ENCODE data around the gene AKR1C3.
"Not testable (repeated sequence)": the region's sequence is repeated elsewhere in the genome, so short reads cannot be mapped to it uniquely, and the experiment has no call there.

Gene AKR1C3

DNA sequence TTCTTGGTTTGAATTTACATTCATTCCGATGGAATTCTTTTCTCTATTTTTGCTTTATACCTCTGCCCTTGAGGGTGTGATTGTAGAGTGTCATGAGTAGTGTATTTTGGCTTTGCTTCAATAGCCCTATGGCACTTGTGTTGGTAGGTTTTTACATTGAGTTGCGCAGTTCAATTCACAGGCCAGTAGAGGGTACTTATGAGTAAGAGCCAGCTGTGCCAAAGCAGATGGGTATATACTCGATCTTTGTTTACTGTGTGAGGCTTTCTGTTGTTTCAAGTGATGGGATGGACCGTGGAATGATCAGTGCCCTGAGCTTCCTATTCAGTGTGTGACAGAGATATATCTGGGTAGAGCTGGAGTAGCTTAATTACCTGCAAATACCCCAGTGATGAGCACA is 4.3 kb upstream of the AKR1C3 start:
- no peak for DNase-seq

DNA sequence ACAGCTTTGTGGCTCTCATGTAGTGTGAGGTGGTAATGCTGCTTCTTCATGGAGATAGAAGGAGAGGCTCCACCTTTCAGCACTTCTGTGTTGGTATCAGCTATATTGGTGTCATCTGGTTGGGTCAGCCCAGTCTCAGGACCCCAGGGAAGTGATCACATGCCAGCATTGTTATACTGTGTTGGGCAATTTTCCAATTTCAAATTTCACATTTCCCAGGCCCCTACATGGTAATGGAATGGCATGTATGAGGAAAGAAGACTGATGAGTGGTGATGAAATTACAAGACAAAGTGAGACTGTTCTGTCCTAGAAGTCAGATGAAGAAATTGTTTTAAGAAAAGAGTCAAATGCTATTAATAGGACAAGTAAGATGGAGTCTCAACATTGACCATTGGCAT is 3.7 kb upstream of the AKR1C3 start:
- no peak for DNase-seq

DNA sequence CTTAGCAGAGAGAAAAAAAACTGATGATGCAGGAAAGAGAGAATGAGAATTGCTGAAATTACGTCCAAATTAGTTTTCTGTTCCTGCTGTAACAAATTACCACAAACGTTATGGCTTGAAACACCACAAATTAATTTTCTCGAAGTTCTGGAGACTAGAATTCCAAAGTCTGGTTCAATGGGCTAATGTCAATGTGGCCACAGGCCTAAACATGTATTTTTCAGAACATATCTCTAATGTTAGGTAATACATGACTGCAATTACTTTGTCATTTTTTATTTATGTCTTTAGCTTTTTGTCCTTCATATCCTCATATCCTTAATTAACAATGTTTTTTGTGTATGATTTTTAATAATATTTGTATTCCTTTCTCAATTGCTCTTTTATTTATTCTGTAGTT is 3.0 kb upstream of the AKR1C3 start:
- DNase-seq, result no peak

DNA sequence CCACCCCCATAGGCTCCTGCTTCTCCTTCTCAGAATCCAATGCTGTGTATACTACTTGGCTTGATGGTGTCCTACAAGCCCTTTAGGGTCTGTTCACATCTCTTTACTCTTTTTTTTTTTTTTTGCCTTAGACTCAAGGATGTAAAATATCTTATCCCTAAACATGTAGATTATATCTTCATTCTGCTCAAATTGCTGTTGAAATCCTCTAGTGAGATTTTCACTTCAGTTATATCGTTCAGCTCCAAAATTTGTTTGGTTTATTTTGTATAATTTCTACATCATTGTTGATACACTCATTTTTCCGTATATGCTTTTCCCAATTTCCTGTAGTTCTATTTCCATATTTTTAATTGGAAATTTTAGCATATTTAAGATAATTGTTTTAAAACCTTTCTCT is 1.8 kb upstream of the AKR1C3 start:
- DNase-seq, result no peak

DNA sequence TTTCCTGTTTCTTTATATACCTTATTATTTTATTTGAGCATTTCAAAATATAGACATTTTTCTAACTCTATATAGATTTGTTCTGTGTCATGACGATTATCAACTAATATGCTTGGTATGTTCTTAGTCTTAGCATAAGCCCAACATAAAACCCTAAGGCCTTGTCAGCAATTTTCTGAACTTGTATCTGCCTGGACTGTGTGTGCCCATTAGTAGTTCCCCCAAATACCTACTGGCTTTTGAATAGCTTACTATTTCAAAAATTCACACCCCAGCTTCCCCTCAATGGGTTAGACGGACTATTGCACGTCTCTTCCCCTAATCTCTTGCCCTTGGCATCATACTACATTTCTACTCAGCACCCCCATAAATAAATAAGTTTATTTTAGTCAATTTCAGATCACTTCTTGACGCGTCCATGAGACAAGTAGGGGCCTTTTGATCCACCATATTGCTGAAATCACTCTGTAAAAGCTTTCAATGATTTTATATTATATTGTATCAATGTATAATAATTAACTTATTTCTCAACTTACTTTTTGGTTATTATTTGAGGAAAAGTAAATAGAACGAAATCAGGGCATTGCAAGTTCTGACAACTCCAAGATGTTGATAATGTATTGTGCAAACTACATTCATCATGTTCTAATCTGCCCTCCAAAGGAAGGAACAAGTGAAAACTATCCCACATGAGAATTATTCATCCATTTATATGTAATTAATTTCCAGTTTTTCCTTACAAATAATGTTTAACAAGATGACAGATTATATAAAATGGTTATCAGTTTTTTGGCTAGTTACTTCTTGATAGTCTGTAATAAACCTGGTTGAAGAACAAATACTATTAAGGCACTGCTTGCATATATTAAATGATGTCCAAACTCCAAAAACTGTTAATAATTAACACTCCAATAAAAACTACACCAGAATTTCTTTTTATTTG is 1.1 kb upstream of the AKR1C3 start:
- DNase-seq, result no peak

DNA sequence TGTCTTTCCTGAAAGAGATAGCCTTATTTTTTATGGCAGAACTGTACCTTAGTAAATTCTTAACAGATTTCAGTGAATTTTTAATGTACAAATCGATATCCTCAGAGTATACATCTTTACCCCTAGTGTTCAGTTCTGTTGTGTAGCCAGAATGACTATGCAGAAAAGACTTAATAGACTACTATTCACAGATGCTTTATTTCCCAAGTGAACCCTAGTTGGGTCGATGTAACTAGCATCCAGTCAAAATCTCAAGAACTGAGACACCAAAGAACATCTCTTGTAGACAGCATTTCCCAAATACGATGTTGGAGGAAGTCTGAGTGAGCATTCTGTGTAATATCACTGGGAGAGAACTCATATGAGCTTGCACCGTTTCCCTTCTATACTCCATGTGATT is 1.5 kb downstream of the AKR1C3 start:
- no peak for DNase-seq

DNA sequence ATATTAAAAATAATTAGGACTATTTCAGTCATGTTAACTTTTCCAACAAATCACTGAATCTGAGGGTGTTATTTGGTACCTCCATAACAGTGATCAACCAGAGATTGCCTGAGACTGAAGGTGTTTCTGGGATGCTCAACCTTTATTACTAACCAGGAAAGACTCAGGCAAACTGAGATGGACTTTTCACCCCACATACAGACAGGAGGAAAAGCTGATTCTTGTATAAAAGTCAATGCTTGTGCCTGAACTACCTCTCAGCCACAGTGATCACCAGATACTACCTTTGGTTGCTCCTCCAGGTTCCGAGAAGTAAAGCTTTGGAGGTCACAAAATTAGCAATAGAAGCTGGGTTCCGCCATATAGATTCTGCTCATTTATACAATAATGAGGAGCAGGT is 1.9 kb downstream of the AKR1C3 start:
- DNase-seq, result no peak

DNA sequence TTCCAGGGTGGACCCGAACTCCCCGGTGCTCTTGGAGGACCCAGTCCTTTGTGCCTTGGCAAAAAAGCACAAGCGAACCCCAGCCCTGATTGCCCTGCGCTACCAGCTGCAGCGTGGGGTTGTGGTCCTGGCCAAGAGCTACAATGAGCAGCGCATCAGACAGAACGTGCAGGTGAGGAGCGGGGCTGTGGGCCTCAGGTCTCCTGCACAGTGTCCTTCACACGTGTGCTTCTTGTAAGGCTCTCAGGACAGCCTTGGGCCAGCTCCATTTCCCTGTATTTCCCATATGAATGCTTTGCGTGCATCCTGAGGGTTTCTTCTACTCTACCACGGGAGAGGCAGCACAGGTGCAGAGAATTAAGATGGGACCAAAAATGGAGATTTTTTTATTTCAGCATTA is 8.3 kb downstream of the AKR1C3 start:
- DNase-seq, result not testable (repeated sequence)

DNA sequence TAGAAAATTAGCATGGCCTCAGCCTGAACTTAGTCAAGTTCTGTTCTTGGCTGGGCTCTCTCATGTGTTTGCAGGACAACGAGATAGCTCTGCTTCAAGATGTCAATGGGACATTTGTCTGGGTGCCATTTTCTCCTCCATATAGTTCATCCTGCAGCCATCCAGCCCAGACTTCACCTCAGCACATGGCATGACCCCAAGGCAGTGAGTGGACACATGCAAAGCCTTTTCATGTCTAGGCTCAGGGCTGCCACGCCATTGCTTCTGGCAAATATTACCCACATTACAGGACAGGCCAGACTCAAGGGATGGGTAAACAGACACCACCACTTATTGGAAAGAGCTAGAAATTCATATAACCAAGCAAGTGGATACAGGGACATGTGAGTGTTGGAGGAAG is 9.3 kb downstream of the AKR1C3 start:
- no peak for DNase-seq

DNA sequence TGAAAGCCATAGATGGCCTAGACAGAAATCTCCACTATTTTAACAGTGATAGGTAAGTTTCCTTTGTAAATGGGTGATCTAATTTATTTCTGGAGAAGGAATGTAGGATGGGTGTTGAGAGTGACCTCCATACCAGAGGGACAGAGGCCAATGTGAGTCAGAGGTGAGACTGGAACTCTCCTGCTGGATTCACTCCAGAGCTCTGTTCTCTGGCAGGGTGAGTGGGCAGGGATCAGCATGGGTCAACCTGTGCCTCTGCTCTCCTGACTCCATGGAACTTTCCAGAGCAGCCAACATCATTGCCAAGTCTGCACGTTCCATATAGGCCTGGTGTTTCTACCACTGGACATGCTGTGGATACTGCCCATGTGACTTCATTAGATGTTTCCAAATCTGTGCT is 11.4 kb downstream of the AKR1C3 start:
- no peak for DNase-seq

DNA sequence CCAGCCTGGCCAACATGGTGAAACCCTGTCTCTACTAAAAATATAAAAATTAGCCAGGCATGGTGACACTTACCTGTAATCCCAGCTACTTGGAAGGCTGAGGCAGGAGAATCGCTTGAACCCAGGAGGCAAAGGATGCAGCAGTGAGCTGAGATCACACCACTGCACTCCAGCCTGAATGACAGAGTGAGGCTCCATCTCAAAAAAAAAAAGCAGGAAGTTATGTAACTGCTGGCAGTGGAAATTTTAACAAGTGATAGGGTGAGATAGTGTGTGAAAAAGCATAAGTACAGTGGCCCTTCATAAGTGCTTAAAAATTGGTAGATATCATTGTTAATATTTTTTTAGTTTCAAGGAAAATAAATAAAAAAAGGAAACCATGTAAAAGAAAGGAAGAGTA is 12.3 kb downstream of the AKR1C3 start:
- no peak for DNase-seq

DNA sequence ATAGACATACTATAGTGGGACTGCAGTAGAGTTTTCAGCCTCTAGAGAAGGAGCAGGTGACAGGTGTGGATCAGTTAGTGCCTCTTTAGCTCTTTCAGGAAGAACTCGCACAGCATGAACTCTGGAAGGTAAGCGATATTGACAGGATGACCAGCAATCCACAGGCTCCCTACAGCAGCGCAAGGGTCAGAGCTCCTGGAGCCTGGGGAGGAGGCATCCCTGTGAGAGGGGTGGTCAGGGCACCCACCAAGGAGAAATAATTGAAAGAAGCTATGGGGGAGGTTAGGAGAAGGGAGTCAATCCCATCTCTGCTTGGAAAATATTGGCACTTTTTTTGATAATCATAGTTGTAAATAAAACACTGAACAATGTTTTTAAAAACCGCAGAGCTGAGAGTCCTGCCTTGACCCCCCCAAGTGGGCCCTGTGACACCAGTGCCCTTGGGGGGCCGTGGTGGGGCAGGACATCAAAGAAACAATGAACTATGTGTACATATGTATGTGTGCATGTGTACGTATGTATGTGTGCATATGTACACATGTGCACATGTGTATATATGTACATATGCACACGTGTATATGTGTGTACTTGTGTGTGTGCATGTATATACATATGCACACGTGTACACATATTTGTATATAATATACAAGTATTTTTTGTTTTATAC is 13.8 kb downstream of the AKR1C3 start:
- no peak for DNase-seq

DNA sequence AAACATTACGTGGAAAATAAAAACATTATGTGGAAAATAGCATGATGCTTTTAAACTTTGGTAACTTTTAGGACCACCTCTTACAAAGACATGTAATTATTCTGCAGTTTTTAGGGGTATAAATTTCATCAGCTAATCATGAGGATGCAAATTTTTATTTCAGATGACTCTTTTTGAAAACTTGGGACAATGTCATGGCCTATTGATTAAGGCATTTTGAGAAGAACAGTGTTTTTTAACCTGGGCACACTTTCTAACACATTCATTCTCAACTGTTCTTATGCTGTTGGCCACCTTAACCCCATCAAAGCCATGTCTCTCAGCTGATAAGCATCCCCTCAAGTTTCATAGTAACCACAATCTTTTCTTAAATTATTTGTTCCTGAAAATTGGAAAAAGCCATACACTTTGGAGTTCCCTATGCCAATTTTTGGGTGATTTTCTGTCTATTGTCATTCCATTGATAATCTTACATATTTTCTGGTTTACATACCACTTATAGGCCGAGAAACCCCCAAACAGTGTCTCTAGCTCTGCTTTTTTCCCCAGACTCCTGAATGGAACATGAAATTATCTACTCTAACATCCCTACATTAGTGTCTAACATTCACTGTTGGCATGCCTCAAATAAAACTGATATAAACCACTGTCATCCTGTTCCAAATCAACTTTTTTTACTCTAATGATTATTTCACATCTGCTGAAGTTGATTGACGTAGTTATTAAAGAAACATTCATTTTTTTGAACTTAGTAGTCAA is 14.6 kb downstream of the AKR1C3 start:
- DNase-seq, result no peak

DNA sequence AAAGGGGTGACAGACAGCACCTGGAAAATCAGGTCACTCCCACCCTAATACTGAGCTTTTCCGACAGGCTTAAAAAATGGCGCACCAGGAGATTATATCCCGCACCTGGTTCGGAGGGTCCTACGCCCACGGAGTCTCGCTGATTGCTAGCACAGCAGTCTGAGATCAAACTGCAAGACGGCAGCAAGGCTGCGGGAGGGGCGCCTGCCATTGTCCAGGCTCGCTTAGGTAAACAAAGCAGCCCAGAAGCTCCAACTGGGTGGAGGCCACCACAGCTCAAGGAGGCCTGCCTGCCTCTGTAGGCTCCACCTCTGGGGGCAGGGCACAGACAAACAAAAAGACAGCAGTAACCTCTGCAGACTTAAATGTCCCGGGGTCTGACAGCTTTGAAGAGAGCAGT is 15.6 kb downstream of the AKR1C3 start:
- not testable (repeated sequence) for DNase-seq

DNA sequence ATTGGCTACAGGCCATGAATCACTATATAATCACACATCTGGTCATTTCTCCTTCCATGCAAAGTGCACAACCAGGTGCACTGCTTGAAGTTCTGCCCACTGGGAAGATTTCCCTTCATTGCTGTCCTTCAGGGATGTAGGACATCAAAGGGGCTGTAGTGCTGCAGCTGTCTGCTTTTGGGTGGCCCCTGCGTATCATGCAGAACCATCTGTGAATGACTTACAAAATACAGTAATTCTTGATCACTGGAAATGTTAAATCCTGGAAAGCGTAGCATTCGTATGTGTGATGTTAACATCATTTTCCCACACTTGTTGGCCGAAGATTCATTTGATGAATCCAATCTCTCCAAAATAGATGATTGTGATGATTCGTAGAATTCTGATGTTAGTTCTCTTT is 22.4 kb downstream of the AKR1C3 start:
- no peak for DNase-seq

DNA sequence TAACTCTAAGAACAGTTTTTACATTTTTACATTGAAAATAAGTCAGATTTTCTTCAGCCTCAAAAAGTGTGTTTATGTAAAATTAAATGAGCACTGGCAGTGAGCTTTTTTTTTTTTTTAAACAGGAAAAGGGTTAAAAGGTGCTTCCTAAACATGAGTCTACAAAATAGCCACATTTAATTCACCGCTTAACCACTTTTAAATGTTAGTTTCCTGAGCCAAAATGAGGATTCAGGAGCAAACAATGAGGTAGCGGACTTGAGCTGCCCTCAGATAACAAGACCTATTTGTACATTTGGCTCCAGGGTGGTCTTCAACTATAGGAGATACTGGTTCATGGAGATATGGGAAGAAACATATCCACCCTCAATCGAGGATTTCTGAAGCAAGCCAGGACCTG is 22.8 kb downstream of the AKR1C3 start:
- DNase-seq, result no peak

DNA sequence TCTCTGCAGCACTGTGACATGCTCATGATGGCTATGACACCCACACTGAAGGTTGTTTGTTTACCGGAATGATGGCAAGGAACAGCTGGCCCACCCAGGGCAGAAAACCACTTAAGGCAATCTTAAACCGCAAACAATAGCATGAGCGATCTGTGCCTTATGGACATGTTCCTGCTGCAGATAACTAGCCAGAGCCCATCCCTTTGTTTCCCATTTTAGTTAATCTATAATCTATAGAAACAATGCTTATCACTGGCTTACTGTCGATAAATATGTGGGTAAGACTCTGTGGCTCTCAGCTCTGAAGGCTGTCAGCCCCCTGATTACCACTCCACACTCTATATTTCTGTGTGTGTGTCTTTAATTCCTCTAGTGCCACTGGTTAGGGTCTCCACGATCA is 25.8 kb downstream of the AKR1C3 start:
- not testable (repeated sequence) for DNase-seq

DNA sequence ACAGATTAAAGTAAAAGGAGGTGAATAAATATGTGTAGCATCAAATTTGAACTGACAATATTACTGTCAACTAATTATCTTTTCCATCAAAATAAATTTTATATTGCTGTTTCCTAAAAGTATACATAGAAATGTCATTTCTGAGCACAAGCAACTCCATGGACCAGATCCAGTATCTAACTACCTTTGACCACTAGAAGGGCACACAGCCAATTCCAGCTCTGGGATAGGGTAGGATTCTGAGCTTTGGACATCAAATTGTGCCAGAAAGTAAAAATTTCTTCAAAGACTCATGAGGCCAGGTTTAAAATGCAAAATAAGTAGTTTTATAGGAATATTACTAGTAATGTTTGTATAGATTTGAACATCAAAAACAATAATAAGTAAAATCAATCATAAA is 29.7 kb downstream of the AKR1C3 start:
- no peak for DNase-seq

DNA sequence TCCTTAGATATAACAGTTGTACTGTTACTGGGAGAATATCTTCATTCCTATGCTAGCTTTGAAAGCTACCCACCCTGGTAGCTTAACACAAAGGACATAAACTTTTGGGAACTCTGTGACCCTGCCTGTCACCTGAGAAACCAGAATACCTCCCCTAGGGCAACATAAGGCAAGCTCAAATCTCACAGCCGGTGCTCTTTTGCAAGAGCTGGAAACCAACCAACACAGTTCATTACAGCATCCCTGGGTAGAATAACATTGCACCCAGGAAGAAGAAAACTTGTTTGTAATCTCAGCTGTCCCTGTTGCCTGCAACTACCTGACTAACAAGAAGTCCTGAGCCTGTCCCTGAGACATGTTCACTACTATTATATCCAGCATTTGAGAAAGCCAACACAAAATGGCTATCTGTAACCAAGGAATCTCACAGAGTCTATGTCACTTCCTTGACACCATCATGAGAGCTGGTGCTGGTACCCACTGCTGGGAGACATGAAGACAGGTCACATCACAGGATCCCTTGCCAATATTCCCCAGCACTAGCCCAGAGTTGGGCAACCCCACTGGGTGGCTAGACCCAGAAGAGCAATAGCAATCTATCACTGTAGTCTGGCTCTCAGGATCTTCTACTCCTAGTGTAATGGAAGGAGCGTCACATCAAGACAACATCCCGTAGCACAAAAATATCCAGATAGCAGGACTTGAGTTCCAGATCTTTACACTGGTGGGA is 31.3 kb downstream of the AKR1C3 start:
- DNase-seq, result no peak

DNA sequence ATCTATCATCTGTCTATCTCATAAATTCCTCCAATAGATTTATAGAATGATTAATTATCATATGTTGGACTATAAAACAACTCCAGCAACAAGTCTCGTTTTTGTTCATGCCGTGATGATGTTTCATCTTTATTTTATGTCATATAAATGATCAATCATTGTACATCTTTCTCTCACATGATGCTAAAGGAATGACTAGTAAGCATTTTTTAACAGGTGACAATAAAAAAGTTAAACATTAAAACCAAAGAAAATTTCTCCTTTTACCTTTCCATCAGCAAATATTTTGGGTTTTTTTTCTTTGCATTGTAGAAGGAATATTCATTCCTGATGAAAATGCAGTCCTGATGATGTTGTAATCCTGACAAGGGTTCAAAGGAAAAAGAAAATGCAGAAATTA is 41.4 kb downstream of the AKR1C3 start:
- no peak for DNase-seq

DNA sequence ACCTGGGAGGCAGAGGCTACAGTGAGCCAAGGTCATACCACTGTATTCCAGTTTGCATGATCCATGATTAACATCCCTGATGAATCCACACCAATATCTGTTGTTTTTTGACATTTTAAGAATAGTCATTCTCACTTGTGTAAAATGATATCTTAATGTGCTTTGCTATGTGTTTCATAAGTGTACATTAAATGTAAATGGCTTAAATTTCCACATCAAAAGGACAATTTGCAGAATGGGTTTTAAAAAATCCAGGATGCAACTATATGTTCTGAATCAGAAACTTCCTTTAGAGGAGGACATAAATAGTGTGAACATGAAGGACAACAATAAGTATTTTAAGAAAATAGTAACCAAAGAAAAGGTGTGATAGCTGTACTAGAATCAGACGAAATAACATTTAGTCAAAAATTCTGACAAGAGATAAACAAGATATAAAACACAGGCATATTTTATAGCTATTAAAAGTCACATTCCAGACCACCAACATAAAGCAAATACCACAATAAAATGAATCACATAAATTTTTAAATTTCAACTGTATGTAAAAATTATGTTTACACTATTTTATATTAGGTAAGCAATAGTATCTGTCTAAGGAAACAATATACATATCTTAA is 42.4 kb downstream of the AKR1C3 start:
- DNase-seq, result no peak

DNA sequence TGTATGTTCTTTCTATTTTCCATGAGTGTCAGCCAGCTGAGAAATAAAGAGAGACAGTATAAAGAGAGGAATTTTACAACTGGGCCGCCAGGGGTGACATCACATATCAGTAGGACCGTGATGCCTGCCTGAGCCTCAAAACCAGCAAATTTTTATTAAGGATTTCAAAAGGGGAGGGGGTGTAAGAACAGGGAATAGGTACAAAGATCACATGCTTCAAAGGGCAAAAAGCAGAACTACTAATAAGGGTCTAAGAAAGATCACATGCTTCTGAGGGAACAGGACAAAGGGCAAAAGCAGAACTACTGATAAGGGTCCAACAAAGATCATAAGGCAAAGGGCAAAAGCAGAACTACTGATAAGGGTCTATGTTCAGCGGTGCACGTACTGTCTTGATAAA is 43.5 kb downstream of the AKR1C3 start:
- DNase-seq, result not testable (repeated sequence)

DNA sequence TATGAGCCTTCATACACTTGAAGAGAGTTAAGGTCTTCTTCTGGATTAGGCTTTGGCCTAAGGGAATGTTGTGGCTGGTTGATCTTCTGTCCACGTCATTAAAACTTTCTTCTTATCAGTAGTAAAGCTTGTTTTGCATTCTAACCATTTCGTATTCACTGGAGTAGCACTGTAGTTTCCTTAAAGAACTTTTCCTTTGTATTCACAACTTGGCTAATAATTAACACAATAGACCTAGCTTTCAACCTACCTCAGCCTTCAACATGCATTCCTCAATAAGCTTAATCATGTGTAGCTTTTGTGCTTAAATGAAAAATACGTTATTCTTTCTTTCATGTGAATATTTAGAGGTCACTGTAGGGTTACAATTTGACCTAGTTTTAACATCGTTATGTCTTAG is 48.0 kb downstream of the AKR1C3 start:
- DNase-seq, result no peak

All from activated CD4-positive, alpha-beta T cell treated with anti-CD3 and anti-CD28 coated beads for 1 hour (primary cell).